Endothelial cell of umbilical vein (primary cell): ENCODE results near the gene PLA2G4C. TPM values are rescaled to one million over a fixed set of nuclear protein-coding genes. Genes with fewer than 3 reads are reported as not detected.

Experiments used
- BruUV-seq: library from RNA; stranded (reverse); fragments of 400-500 nt; replicated peaks from 2 replicates; lab custom pipeline; 2021; lab: Mats Ljungman, UMichigan
- CTCF ChIA-PET: fragments of 300-600, 350-600 bp; sonication (Branson Sonifier 250); formaldehyde crosslinking; loops from one replicate; lab custom pipeline; 2021; ENCODE audit warnings: antibody characterized with exemption, inconsistent platforms; lab: Charles Lee
- POLR2A ChIA-PET: fragments of 300-600, 350-600 bp; sonication (Branson Sonifier 250); formaldehyde crosslinking; loops from one replicate; lab custom pipeline; 2021; ENCODE audit warnings: antibody characterized with exemption, inconsistent platforms; lab: Charles Lee
- DNase-seq: peaks from one replicate; pipeline ENCODE4 v3.0.0-alpha.2; 2011; ENCODE audit warnings: low read depth, low spot score
- FAIRE-seq: peaks from 2 replicates; lab custom pipeline; 2011; peaks lifted over from hg19 to GRCh38; lab: Jason Lieb, UNC
- H2AFZ ChIP-seq: 2 replicates; pipeline ENCODE4 v1.6.0; 2012; ENCODE audit warnings: low read depth, low read length, control low read depth, inconsistent platforms
- H3K27ac ChIP-seq: 2 replicates; pipeline ENCODE4 v1.5.1; 2011; ENCODE audit warnings: low read depth, mild to moderate bottlenecking, control low read depth, low read length, moderate library complexity; ENCODE audit not compliant: insufficient read depth
- H3K27me3 ChIP-seq, 2 experiments: 2 replicates each; pipeline versions ENCODE4 v1.6.0 to v1.6.1; 2011; ENCODE audit warnings: low read length in 2 of 2, mixed read lengths in 1 of 2; ENCODE audit not compliant: control insufficient read depth in 2 of 2, insufficient read depth in 2 of 2
- H3K36me3 ChIP-seq, 2 experiments: 2 replicates in 1 of 2; 3 replicates in 1 of 2; pipeline ENCODE4 v1.5.1; 2011; ENCODE audit warnings: low read length in 2 of 2, mild to moderate bottlenecking in 1 of 2, moderate library complexity in 1 of 2; ENCODE audit not compliant: control insufficient read depth in 2 of 2, insufficient read depth in 2 of 2; ENCODE audit errors: extremely low read depth in 1 of 2
- H3K4me1 ChIP-seq: 3 replicates; pipeline ENCODE4 v1.5.1; 2011; ENCODE audit warnings: mild to moderate bottlenecking, low read length; ENCODE audit not compliant: control insufficient read depth, insufficient read depth; ENCODE audit errors: extremely low read depth
- H3K4me2 ChIP-seq: 2 replicates; pipeline ENCODE4 v1.6.1; 2011; ENCODE audit warnings: low read length, control low read depth, mixed read lengths; ENCODE audit not compliant: insufficient read depth
- H3K4me3 ChIP-seq, 3 experiments: fragments of 200-600 bp in 1 of 3; sonication (generic), shearing (Covaris generic) in 1 of 3; replicated peaks in 1 of 3; 2 replicates each; pipeline ENCODE4 v1.5.1; 2011 to 2016; ENCODE audit warnings: control low read depth in 3 of 3, low read length in 3 of 3, mild to moderate bottlenecking in 2 of 3, inconsistent platforms in 1 of 3, low read depth in 1 of 3, moderate library complexity in 1 of 3; ENCODE audit not compliant: insufficient read depth in 1 of 3
- H3K79me2 ChIP-seq: 2 replicates; pipeline ENCODE4 v1.6.0; 2012; ENCODE audit warnings: low read length, inconsistent platforms; ENCODE audit not compliant: control insufficient read depth, insufficient read depth
- H3K9ac ChIP-seq: replicated peaks from 2 replicates; pipeline ENCODE3; 2011; ENCODE audit warnings: low read length, control low read depth; ENCODE audit not compliant: insufficient read depth; ENCODE audit errors: extremely low read depth
- H3K9me1 ChIP-seq: replicated peaks from 3 replicates; pipeline ENCODE4 v1.6.0; 2011; ENCODE audit warnings: mild to moderate bottlenecking, low read length; ENCODE audit not compliant: control insufficient read depth, insufficient read depth; ENCODE audit errors: extremely low read depth
- H3K9me3 ChIP-seq: replicated peaks from 2 replicates; pipeline ENCODE4 v1.5.1; 2012; ENCODE audit warnings: low read length, inconsistent platforms; ENCODE audit not compliant: control insufficient read depth, insufficient read depth
- H4K20me1 ChIP-seq: replicated peaks from 2 replicates; pipeline ENCODE3; 2011; ENCODE audit warnings: mild to moderate bottlenecking, low read length; ENCODE audit not compliant: control insufficient read depth, insufficient read depth; ENCODE audit errors: extremely low read depth
- EZH2 ChIP-seq: IDR thresholded peaks from 2 replicates; pipeline ENCODE4 v1.6.1; 2012; ENCODE audit warnings: borderline replicate concordance, low read depth, mild to moderate bottlenecking, moderate library complexity, low read length, inconsistent platforms; ENCODE audit not compliant: severe bottlenecking
- FOS ChIP-seq: IDR thresholded peaks from 2 replicates; pipeline ENCODE4 v1.6.1; 2011; ENCODE audit warnings: mild to moderate bottlenecking, low read length, moderate library complexity, borderline replicate concordance; ENCODE audit not compliant: insufficient read depth
- GATA2 ChIP-seq: IDR thresholded peaks from 2 replicates; pipeline ENCODE4 v1.7.0; 2011; ENCODE audit warnings: low read depth, mild to moderate bottlenecking, moderate library complexity, mixed read lengths, low read length; ENCODE audit not compliant: insufficient read length, insufficient read depth
- JUN ChIP-seq: IDR thresholded peaks from 2 replicates; pipeline ENCODE4 v1.6.1; 2011; ENCODE audit warnings: borderline replicate concordance, low read depth; ENCODE audit not compliant: insufficient read length, insufficient read depth
- MYC ChIP-seq: IDR thresholded peaks from one replicate; pipeline ENCODE4 v1.6.1; 2011; ENCODE audit warnings: mild to moderate bottlenecking, low read depth, low read length
- POLR2A ChIP-seq: IDR thresholded peaks from 2 replicates; pipeline ENCODE4 v1.6.1; 2012; ENCODE audit warnings: low read depth, mild to moderate bottlenecking, control low read depth, low read length
- POLR2AphosphoS5 ChIP-seq: IDR thresholded peaks from 2 replicates; pipeline ENCODE4 v1.6.1; 2012; ENCODE audit warnings: low read depth, mild to moderate bottlenecking, control low read depth, low read length, moderate library complexity; ENCODE audit not compliant: insufficient read depth
- dilution Hi-C: fragments of 300-500 bp; cut with MboI; formaldehyde crosslinking; loops from one replicate; pipeline ENCODE4 v1.15.0; 2019; ENCODE audit warnings: low sequenced_read_pairs; ENCODE audit not compliant: extremely low pct_ligation_motif_present
- intact Hi-C: fragments of 100-400 bp; cut with micrococcal nuclease; formaldehyde crosslinking; loops from one replicate; pipeline ENCODE4 v1.10.0; 2022
- polyA plus RNA-seq, 4 experiments: library from polyadenylated mRNA; depleted of rRNA in 3 of 4; stranded (reverse) in 3 of 4; unstranded in 1 of 4; fragments of >200 nt; gene quantifications; 2 replicates each; pipeline versions ENCODE4 v1.2.1 to v1.2.3, GENCODE V29; 2011 to 2012; ENCODE audit warnings: missing spikeins in 1 of 4
- total RNA-seq: library from RNA; stranded (reverse); gene quantifications from 2 replicates; pipeline ENCODE4 v1.2.3, GENCODE V29; 2021
- TF ChIP-seq, protein P1 (sequence below): IDR thresholded peaks from 2 replicates; pipeline ENCODE4 v1.6.1; 2011; ENCODE audit not compliant: insufficient read depth, insufficient read length
- TF ChIP-seq, protein P2 (sequence below), 2 donors: IDR thresholded peaks; 1 replicate in 1 of 2; 2 replicates in 1 of 2; pipeline ENCODE4 v1.5.1; 2011; ENCODE audit warnings: low read length in 2 of 2, mild to moderate bottlenecking in 2 of 2, moderate library complexity in 2 of 2, control low read depth in 1 of 2, inconsistent platforms in 1 of 2, low read depth in 1 of 2; ENCODE audit not compliant: insufficient read depth in 1 of 2; ENCODE audit errors: extremely low read depth in 1 of 2

The PLA2G4C gene
- total and polyA plus RNA-seq, 2 donors (not counting 3 experiments of a cell fraction or from before 2014, with no cell fraction given) = 53.1 to 63.4 TPM

DNA sequence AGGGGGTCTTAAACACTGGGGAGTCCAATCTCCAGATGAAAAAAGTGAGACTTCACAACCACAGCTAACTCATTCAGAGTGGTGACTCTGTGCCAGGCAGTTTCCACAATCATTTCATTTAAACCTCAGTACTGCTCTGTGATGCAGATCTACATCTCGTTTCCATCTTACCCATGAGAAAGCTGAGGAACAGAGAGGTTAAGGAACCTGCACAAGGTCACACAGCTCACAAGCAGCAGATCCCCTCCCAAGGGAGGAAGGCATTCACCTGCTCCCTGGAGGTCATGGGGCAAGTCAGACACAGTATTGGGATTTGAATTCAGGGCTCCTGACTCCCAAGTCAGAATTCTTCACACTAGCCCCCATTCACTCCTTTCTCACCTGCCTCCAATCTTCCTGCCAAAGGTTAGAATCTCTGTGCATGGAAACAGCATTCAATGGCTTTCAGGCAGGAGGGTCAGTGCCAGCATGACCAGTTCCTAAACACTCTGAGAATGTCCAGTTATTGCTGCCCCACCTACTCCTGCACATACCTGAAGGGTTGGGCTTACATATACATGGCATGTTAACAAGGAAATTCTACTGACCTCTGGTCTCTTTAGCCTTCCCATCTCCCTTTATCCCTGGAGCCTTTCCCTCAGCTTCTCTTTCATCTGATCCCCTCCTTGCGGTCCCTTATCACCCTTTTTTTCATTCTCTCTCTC is 68.6 kb downstream of the PLA2G4C start:
- ChIA-PET POLR2A (no interaction called here), CTCF (no interaction called here)
- H3K4me3 ChIP-seq = no peak overlapping the region
- DNase-seq (no peak), FAIRE-seq (no peak)
- H3K9ac ChIP-seq = no peak overlapping the region
- TF ChIP-seq EZH2 (no peak), POLR2AphosphoS5 (no peak), POLR2A (no peak), FOS (no peak), JUN (no peak), GATA2 (no peak), MYC (no peak)
- TF ChIP-seq, protein P1, sequence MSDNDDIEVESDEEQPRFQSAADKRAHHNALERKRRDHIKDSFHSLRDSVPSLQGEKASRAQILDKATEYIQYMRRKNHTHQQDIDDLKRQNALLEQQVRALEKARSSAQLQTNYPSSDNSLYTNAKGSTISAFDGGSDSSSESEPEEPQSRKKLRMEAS = no peak
- TF ChIP-seq, protein P2, sequence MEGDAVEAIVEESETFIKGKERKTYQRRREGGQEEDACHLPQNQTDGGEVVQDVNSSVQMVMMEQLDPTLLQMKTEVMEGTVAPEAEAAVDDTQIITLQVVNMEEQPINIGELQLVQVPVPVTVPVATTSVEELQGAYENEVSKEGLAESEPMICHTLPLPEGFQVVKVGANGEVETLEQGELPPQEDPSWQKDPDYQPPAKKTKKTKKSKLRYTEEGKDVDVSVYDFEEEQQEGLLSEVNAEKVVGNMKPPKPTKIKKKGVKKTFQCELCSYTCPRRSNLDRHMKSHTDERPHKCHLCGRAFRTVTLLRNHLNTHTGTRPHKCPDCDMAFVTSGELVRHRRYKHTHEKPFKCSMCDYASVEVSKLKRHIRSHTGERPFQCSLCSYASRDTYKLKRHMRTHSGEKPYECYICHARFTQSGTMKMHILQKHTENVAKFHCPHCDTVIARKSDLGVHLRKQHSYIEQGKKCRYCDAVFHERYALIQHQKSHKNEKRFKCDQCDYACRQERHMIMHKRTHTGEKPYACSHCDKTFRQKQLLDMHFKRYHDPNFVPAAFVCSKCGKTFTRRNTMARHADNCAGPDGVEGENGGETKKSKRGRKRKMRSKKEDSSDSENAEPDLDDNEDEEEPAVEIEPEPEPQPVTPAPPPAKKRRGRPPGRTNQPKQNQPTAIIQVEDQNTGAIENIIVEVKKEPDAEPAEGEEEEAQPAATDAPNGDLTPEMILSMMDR (IDR thresholded peaks at IDR 0.05; ENCODE audit: extremely low read depth in 1 of 2, insufficient read depth in 1 of 2, low read depth in 1 of 2, low read length in 2 of 2) = no peak
- no peaks in the 10 kb centered on the region for H3K36me3 ChIP-seq
- no peaks in the 10 kb centered on the region for H3K9me1 ChIP-seq
- no TSS peak for BruUV-seq
- H3K27me3 ChIP-seq = peaks cover 0 to 2% of the 10 kb centered on the region in 2 experiments
- no peaks in the 10 kb centered on the region for H4K20me1 ChIP-seq
- no peak overlapping the region for H3K27ac ChIP-seq
- intact Hi-C loops = no loop called here
- dilution Hi-C loops = no loop called here
- no peaks in the 10 kb centered on the region for H3K4me1 ChIP-seq
- no peaks in the 10 kb centered on the region for H3K79me2 ChIP-seq
- H3K4me2 ChIP-seq = no peak overlapping the region
- no peak overlapping the region for H2AFZ ChIP-seq
- H3K9me3 ChIP-seq = no peaks in the 10 kb centered on the region
